ENCODE results near the gene MTAP.

MTAP gene

DNA sequence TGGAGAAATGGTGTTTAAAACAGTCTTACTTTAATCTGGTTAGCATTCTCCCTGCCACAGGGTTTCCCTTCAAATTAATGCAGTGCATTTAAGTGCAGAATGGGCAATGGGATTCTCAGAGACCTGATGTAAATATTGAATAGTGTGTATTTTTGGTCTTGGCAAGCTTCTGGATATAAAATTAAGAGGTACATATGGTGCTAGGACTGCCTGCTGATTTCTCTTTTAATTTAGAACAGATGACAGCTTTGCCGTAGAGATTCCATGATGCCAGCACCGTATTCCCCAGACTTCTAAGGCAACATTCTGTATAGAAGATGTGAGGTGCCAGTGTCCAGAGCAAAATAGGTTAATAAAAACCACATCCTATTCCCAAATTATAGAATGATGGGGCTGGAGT is 1.9 kb downstream of the MTAP start:
- H3K27ac ChIP-seq, result no peak overlapping the region
- TF ChIP-seq, protein P1, sequence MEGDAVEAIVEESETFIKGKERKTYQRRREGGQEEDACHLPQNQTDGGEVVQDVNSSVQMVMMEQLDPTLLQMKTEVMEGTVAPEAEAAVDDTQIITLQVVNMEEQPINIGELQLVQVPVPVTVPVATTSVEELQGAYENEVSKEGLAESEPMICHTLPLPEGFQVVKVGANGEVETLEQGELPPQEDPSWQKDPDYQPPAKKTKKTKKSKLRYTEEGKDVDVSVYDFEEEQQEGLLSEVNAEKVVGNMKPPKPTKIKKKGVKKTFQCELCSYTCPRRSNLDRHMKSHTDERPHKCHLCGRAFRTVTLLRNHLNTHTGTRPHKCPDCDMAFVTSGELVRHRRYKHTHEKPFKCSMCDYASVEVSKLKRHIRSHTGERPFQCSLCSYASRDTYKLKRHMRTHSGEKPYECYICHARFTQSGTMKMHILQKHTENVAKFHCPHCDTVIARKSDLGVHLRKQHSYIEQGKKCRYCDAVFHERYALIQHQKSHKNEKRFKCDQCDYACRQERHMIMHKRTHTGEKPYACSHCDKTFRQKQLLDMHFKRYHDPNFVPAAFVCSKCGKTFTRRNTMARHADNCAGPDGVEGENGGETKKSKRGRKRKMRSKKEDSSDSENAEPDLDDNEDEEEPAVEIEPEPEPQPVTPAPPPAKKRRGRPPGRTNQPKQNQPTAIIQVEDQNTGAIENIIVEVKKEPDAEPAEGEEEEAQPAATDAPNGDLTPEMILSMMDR (conservative IDR thresholded peaks at IDR 0.05), result no peak
- no peak for TF ChIP-seq ZFX (IDR thresholded peaks at IDR 0.05)

DNA sequence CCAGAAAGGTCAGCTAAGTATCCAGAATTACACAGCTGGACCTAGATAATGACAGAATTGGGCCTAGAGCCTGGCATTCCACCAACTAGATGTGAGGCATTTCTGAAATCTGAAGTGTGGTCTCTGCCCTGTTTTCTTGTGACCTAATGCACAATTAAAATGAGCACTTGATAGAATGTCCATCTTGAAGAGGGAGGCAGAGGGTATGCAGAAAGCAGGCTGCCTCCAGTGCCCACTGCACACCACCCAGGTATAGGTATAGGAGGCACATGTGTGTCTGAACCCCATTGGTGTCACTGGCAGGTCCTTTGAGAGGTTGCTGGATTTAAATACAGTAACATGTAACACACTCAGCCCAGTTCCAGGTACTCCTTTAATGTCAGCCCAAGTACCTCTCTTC is 2.4 kb downstream of the MTAP start:
- TF ChIP-seq, protein P1 (conservative IDR thresholded peaks at IDR 0.05), result no peak
- no peak overlapping the region for H3K27ac ChIP-seq

DNA sequence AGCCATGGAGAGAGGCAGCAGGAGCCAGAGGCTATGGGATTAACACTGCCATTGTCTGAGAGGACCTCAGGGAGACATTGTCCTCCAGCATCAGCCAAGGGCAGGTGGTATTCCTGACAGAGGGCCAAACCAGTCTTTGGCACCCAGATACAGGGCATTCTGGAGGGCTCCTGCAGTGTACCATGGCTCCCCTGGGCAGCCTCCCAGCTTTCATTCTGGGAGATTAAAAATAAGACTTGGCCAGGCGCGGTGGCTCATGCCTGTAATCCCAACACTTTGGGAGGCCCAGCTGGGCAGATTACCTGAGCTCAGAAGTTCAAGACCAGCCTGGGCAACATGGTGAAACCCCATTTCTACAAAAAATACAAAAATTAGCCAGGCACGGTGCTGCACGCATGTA is 4.2 kb downstream of the MTAP start:
- TF ChIP-seq ZFX (IDR thresholded peaks at IDR 0.05), result no peak
- TF ChIP-seq, protein P1 (conservative IDR thresholded peaks at IDR 0.05), result no peak
- H3K27ac ChIP-seq, result no peak overlapping the region

DNA sequence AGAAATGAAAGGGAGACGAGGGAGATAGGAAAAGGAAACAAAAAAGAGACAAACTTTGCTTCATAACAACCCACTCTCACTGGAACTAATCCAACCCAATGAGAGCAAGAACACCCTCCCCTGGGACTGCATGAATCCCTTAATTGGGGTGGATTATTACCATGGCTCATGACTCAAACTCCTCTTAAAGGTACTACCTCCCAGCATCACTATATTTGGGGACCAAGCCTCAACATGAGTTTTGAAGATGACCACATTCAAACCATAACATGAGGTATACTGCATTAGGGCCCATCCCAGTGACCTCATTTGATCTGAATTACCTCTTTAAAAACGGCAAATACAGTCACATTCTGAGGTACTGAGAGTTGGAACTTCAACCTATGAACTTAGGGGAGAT is 8.0 kb downstream of the MTAP start:
- TF ChIP-seq, protein P1 (conservative IDR thresholded peaks at IDR 0.05), result no peak
- TF ChIP-seq ZFX (IDR thresholded peaks at IDR 0.05), result no peak
- no peak overlapping the region for H3K27ac ChIP-seq

DNA sequence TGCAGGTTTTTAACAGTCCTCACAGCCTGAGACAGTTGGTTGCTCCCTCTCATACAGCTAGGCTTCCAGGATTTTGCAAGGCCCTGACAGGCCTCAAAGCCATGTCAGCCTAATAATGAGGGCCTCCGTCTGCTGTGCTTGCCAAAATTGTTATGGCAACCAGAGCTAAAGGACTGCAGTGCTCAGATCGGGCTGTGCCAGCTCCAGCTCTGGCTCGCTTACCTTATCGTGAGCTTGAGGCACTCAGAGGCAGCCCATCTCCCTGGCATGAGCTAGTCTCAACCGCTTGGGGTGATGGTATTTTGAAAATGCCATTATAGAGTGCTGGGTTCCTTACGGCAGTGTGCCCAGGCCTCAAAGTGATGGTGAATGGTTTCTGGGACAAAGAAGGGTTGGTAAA is 8.4 kb downstream of the MTAP start:
- TF ChIP-seq, protein P1 (conservative IDR thresholded peaks at IDR 0.05), result no peak
- TF ChIP-seq ZFX (IDR thresholded peaks at IDR 0.05), result no peak
- H3K27ac ChIP-seq, result no peak overlapping the region

DNA sequence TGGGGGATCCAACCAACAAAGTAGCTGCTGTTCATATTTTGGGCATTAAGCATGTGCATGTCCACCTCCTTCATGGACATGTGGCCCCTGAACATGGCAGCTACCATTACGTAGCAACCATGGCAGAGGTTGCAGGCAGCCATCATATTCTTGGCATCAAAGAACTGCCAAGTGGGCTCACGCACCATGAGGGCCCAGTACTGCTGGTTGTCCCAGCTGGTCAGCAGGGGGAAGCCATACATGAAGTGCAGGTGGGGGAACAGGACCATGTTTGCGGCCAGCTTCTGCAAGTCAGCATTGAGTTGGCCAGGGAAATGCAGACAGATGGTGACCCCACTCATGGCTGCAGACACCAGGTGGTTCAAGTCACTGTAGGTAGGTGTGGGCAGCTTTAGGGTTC is 9.5 kb downstream of the MTAP start:
- no peak overlapping the region for H3K27ac ChIP-seq
- TF ChIP-seq, protein P1 (conservative IDR thresholded peaks at IDR 0.05), result no peak
- no peak for TF ChIP-seq ZFX (IDR thresholded peaks at IDR 0.05)

DNA sequence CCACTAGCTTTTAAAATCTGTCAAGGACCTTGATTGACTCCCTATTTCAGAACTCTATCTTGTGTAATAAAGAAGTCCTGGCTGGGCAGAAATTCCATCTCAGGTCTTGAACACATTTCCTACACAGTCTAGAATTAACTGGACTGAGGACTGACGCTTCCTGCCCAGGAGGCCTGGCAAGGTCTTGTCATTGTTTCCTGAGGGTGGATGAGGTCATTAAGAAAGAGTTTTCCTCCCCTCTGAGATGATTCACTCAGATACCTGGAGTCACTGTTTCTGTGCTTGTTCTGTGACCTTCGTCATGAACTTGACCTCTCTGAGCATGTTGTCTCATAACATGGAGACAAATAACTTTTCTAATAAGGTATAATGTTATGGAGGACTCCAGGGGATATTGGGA is 10.0 kb downstream of the MTAP start:
- H3K27ac ChIP-seq, result no peak overlapping the region

More for the DNA sequence above, 10.0 kb downstream of the MTAP start:
- no peak for TF ChIP-seq ZFX (IDR thresholded peaks at IDR 0.05)
- TF ChIP-seq, protein P1 (conservative IDR thresholded peaks at IDR 0.05), result no peak
